ENCODE results near the gene SLC9A3.

The SLC9A3 gene

DNA sequence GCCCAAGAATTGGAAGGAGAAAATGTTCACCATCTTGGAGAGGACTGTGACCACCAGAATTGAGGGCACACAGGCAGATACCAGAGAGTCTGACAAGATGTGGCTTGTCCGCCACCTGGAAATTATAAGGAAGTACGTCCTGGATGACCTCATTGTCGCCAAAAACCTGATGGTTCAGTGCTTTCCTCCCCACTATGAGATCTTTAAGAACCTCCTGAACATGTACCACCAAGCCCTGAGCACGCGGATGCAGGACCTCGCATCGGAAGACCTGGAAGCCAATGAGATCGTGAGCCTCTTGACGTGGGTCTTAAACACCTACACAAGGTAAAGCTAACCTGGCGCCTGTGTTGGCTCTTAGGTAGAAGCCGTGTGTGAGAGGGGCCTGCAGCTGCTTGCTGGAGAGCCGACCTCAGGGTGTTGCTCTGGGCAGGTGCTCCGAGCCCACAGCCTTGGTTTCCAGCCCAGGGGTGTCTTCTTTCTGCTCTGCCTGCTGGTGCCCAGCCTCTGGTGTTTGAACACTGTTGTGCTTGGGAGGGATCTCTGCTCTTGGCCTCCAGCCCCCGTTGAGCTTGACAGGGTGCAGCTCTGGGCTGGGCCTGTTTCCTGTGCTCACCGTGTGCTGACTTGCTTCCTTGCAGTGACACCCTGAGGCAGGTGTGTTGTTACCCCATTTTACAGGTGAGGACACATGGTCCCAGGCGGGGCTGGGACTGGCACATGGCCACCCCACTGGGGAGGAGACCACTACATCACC lies 70.3 kb downstream of the SLC9A3 start:
- H3K27ac ChIP-seq = peak overlapping the region; percentile 51
- ChIA-PET CTCF (interaction anchor here (0.5 to 0.7 kb wide), 2 partner anchors 134 to 441 kb away, joined by 3 to 4 read pairs; no protein-coding TSS in a partner anchor), POLR2A (ENCODE audit: low non-redundant PET) (no interaction called here)
- no peak for DNase-seq (ENCODE audit: low spot score)
- TF ChIP-seq CTCF (conservative IDR thresholded peaks at IDR 0.05; ENCODE audit: low read depth) = no peak

GRCh38 chr5:452978-453710 lies 71.1 kb downstream of the SLC9A3 start:
- H3K27ac ChIP-seq = peak overlapping the region; percentile 51; the same call in 1 of the 2 replicates
- ChIA-PET CTCF (interaction anchor here (0.5 kb wide), 1 partner anchor 440 kb away, joined by 3 read pairs; no protein-coding TSS in a partner anchor), POLR2A (ENCODE audit: low non-redundant PET) (no interaction called here)
- no peak for DNase-seq (ENCODE audit: low spot score)
- TF ChIP-seq CTCF (conservative IDR thresholded peaks at IDR 0.05; ENCODE audit: low read depth) = no peak

DNA sequence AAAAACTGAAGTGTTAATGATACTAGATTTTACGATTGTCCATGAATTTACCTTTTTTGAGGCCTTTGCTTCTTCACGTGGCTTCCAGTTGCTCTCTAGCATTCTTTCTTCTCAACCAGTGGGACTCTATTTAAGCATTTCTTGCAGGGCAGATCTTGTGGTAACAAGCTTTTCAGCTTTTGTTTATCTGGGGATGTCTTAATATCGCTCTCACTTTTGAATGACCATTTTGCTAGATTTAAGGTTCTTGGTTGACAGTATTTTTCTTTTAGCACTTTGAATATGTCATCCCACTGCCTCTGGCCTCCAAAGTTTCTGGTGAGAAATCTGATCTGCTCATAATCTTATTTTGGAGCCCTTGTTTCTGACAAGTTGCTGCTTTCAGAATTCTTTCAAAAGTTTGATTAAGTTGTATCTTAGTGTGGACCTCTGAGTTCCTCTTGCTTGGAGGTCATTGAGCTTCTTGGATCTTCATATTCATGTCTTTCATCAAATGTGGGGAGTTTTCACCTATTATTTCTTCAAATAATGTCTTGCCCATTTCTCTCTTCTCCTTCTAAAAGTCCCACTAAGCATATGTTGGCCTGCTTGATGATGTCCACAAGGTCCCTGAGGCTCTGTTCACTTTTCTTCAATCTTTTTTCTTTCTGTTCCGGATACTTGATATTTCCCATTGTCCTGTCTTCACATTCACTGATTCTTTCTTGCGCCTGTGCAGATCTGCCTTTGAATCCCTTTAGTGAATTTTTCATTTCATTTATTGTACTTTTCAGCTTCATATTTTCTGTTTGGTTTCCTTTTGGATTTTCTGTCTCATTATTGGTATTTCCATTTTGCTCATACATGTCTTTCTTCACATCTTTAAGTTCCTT lies 72.4 kb downstream of the SLC9A3 start:
- no peak overlapping the region for H3K27ac ChIP-seq
- ChIA-PET CTCF (no interaction called here), POLR2A (ENCODE audit: low non-redundant PET) (no interaction called here)
- no peak for DNase-seq (ENCODE audit: low spot score)
- TF ChIP-seq CTCF (conservative IDR thresholded peaks at IDR 0.05; ENCODE audit: low read depth) = no peak

DNA sequence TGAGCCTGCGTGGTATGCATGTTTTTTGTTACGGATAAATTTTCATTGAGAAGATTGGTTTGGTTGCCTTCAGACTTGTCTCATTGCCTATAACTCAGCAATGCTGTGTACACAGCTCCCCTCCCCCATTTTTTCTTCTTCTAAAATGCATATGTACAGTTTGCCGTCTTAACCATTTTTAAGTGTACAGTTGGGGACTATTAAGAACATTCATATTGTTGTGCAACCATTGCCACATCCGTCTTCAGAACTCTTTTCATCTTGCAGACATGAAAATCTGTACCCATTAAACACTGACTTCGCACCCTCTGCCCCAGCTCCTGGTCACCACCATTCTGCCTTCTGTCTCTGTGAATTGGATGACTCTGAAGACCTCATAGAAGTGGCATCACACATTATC lies 75.1 kb downstream of the SLC9A3 start:
- no peak for TF ChIP-seq CTCF (conservative IDR thresholded peaks at IDR 0.05; ENCODE audit: low read depth)
- POLR2A ChIA-PET (ENCODE audit: low non-redundant PET) = no interaction called here
- H3K27ac ChIP-seq = no peak overlapping the region
- CTCF ChIA-PET = no interaction called here
- no peak for DNase-seq (ENCODE audit: low spot score)

DNA sequence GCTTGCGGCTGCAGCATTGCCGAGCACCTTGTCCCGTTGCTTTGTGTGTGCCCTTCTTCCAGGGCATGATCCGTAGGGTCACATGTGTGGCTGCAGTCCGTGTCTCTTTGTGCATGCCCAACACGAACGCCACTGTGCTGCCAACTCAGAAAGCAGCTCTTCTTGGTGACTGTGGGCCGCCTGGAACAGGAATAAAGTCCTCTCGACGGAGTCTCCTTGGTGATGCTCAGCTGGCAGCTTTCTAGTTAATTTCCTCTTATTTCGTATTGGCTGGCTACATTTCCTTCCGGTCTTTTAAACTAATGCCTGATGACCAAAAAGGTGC lies 75.5 kb downstream of the SLC9A3 start:
- no peak overlapping the region for H3K27ac ChIP-seq
- ChIA-PET POLR2A (ENCODE audit: low non-redundant PET) (no interaction called here), CTCF (interaction anchor here (0.6 kb wide), 1 partner anchor 11 kb away, joined by 6 read pairs; no protein-coding TSS in a partner anchor)
- TF ChIP-seq CTCF (conservative IDR thresholded peaks at IDR 0.05; ENCODE audit: low read depth) = no peak
- DNase-seq (ENCODE audit: low spot score) = no peak

Measured in RWPE1 (cell line).